ENCODE data around the gene DDN.

Gene DDN

GRCh38 chr12:48967991-48968390, 31.2 kb downstream of the DDN start:
- TF ChIP-seq, protein P1, sequence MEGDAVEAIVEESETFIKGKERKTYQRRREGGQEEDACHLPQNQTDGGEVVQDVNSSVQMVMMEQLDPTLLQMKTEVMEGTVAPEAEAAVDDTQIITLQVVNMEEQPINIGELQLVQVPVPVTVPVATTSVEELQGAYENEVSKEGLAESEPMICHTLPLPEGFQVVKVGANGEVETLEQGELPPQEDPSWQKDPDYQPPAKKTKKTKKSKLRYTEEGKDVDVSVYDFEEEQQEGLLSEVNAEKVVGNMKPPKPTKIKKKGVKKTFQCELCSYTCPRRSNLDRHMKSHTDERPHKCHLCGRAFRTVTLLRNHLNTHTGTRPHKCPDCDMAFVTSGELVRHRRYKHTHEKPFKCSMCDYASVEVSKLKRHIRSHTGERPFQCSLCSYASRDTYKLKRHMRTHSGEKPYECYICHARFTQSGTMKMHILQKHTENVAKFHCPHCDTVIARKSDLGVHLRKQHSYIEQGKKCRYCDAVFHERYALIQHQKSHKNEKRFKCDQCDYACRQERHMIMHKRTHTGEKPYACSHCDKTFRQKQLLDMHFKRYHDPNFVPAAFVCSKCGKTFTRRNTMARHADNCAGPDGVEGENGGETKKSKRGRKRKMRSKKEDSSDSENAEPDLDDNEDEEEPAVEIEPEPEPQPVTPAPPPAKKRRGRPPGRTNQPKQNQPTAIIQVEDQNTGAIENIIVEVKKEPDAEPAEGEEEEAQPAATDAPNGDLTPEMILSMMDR (IDR thresholded peaks at IDR 0.05; ENCODE audit: low read depth, low read length, missing control alignments), result no peak
- peaks cover 46% of the 10 kb centered on the region for H3K27me3 ChIP-seq (replicated peaks)
- H3K27ac ChIP-seq, result no peak overlapping the region
- in situ Hi-C loops (cut with HindIII; ENCODE audit: low pct_ligation_motif_present, low sequenced_read_pairs), result no loop called here
- no peak for DNase-seq
- no peaks in the 10 kb centered on the region for H3K36me3 ChIP-seq (replicated peaks)
- no peak overlapping the region for H3K4me3 ChIP-seq (ENCODE audit: low read depth, low read length)

- DNase-seq, result no peak
- H3K27me3 ChIP-seq (replicated peaks), result peaks cover 35% of the 10 kb centered on the region
- H3K36me3 ChIP-seq (replicated peaks), result no peaks in the 10 kb centered on the region
- H3K4me3 ChIP-seq (ENCODE audit: low read depth, low read length), result no peak overlapping the region
- in situ Hi-C loops (cut with HindIII; ENCODE audit: low pct_ligation_motif_present, low sequenced_read_pairs), result no loop called here
- TF ChIP-seq, protein P1 (IDR thresholded peaks at IDR 0.05; ENCODE audit: low read depth, low read length, missing control alignments), result no peak
- no peak overlapping the region for H3K27ac ChIP-seq
Measured at GRCh38 chr12:48966177-48966895, 32.8 kb downstream of the DDN start.

- TF ChIP-seq, protein P1 (IDR thresholded peaks at IDR 0.05; ENCODE audit: low read depth, low read length, missing control alignments), result peak; percentile 67
- no peaks in the 10 kb centered on the region for H3K36me3 ChIP-seq (replicated peaks)
- no peak for DNase-seq
- no peak overlapping the region for H3K4me3 ChIP-seq (ENCODE audit: low read depth, low read length)
- H3K27me3 ChIP-seq (replicated peaks), result peaks cover 25% of the 10 kb centered on the region
- in situ Hi-C loops (cut with HindIII; ENCODE audit: low pct_ligation_motif_present, low sequenced_read_pairs), result no loop called here
- no peak overlapping the region for H3K27ac ChIP-seq
Measured at GRCh38 chr12:48965298-48965838, 33.8 kb downstream of the DDN start.

- Histone ChIP-seq H3K36me3 (replicated peaks) (no peaks in the 10 kb centered on the region), H3K27ac (no peak overlapping the region), H3K27me3 (replicated peaks) (peaks cover 11% of the 10 kb centered on the region), H3K4me3 (ENCODE audit: low read depth, low read length) (no peak overlapping the region)
- DNase-seq, result no peak
- TF ChIP-seq, protein P1 (IDR thresholded peaks at IDR 0.05; ENCODE audit: low read depth, low read length, missing control alignments), result no peak
- in situ Hi-C loops (cut with HindIII; ENCODE audit: low pct_ligation_motif_present, low sequenced_read_pairs), result no loop called here
Measured at GRCh38 chr12:48961801-48962200, 37.4 kb downstream of the DDN start.

DNA sequence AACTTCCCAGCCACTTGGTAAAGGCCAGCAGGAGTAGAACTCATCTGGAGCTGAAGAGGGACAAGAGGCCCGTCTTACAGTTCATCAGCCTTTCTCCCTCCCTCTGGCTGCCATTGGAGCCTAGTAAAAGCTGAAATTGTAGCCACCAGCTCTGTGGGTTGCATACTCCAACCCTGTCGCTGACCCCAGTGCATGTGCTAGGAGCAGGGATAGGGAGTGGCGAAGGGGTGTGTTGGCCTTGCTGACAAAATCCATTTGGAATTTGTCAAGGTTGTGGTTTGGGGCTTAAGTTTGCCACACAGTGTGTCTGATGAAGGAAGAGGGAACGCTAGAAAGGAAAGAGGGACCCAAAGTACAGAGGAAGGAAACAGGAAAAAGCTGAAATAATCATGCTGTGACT, 37.8 kb downstream of the DDN start:
- TF ChIP-seq, protein P1 (IDR thresholded peaks at IDR 0.05; ENCODE audit: low read depth, low read length, missing control alignments), result no peak
- Histone ChIP-seq H3K27me3 (replicated peaks) (peaks cover 9% of the 10 kb centered on the region), H3K27ac (no peak overlapping the region), H3K36me3 (replicated peaks) (no peaks in the 10 kb centered on the region), H3K4me3 (ENCODE audit: low read depth, low read length) (no peak overlapping the region)
- in situ Hi-C loops (cut with HindIII; ENCODE audit: low pct_ligation_motif_present, low sequenced_read_pairs), result no loop called here
- no peak for DNase-seq
